Parathyroid adenoma (tissue), 2 donors: Measurements from ENCODE around the gene CHRDL2.

Experiments
- H2AFZ ChIP-seq: fragments of 300-600 bp; sonication (generic); one replicate; pipeline ENCODE4 v1.7.0; 2017; ENCODE audit warnings: antibody characterized with exemption, mild to moderate bottlenecking
- H3K27ac ChIP-seq: fragments of 300-600 bp; sonication (generic); one replicate; pipeline ENCODE4 v1.7.0; 2017
- H3K27me3 ChIP-seq: fragments of 300-600 bp; sonication (generic); one replicate; pipeline ENCODE4 v1.7.0; 2017; ENCODE audit warnings: low read length; ENCODE audit not compliant: control insufficient read depth, insufficient read depth
- H3K36me3 ChIP-seq: fragments of 300-600 bp; sonication (generic); one replicate; pipeline ENCODE4 v1.7.0; 2017; ENCODE audit warnings: low read length; ENCODE audit not compliant: control insufficient read depth, insufficient read depth
- H3K4me1 ChIP-seq: fragments of 300-600 bp; sonication (generic); one replicate; pipeline ENCODE4 v1.7.0; 2017; ENCODE audit warnings: control low read depth
- H3K4me2 ChIP-seq: fragments of 300-600 bp; sonication (generic); one replicate; pipeline ENCODE4 v1.7.0; 2017; ENCODE audit warnings: low read length
- H3K4me3 ChIP-seq: fragments of 300-600 bp; sonication (generic); one replicate; pipeline ENCODE4 v1.7.0; 2017; ENCODE audit warnings: low read depth, low read length
- H3K79me2 ChIP-seq: fragments of 300-600 bp; sonication (generic); one replicate; pipeline ENCODE4 v1.7.0; 2017; ENCODE audit warnings: control low read depth
- H3K9ac ChIP-seq: fragments of 300-600 bp; sonication (generic); one replicate; pipeline ENCODE4 v1.7.0; 2017; ENCODE audit warnings: mild to moderate bottlenecking
- H3K9me3 ChIP-seq: fragments of 300-600 bp; sonication (generic); one replicate; pipeline ENCODE4 v1.7.0; 2017; ENCODE audit warnings: low read length; ENCODE audit not compliant: control insufficient read depth
- CTCF ChIP-seq: fragments of 300-600 bp; sonication (generic); IDR thresholded peaks from one replicate; pipeline ENCODE4 v1.7.0; 2017; ENCODE audit warnings: antibody characterized with exemption, mild to moderate bottlenecking
- donor health status: primary hyperparathyroidism.

The CHRDL2 gene

GRCh38 chr11:74671520-74672196 is 59.6 kb downstream of the CHRDL2 start:
- no peaks in the 10 kb centered on the region for H3K27me3 ChIP-seq
- H3K4me3 ChIP-seq = no peak overlapping the region
- no peak for TF ChIP-seq CTCF
- H3K27ac ChIP-seq = no peak overlapping the region
- H3K9ac ChIP-seq = no peak overlapping the region
- no peak overlapping the region for H3K4me2 ChIP-seq
- H3K9me3 ChIP-seq = no peaks in the 10 kb centered on the region
- no peaks in the 10 kb centered on the region for H3K36me3 ChIP-seq
- H3K4me1 ChIP-seq = no peaks in the 10 kb centered on the region
- no peak overlapping the region for H2AFZ ChIP-seq
- H3K79me2 ChIP-seq = no peaks in the 10 kb centered on the region

- no peaks in the 10 kb centered on the region for H3K27me3 ChIP-seq
- H3K4me1 ChIP-seq = no peaks in the 10 kb centered on the region
- TF ChIP-seq CTCF = no peak
- H3K4me2 ChIP-seq = no peak overlapping the region
- H3K4me3 ChIP-seq = no peak overlapping the region
- no peaks in the 10 kb centered on the region for H3K36me3 ChIP-seq
- H2AFZ ChIP-seq = no peak overlapping the region
- H3K9me3 ChIP-seq = no peaks in the 10 kb centered on the region
- no peak overlapping the region for H3K9ac ChIP-seq
- no peaks in the 10 kb centered on the region for H3K79me2 ChIP-seq
- no peak overlapping the region for H3K27ac ChIP-seq
Observed at GRCh38 chr11:74670171-74670570, 61.1 kb downstream of the CHRDL2 start.

- Histone ChIP-seq H3K4me1 (no peaks in the 10 kb centered on the region), H3K4me2 (no peak overlapping the region), H3K27me3 (no peaks in the 10 kb centered on the region), H3K9me3 (no peaks in the 10 kb centered on the region), H2AFZ (no peak overlapping the region), H3K9ac (no peak overlapping the region), H3K4me3 (no peak overlapping the region), H3K36me3 (no peaks in the 10 kb centered on the region), H3K79me2 (no peaks in the 10 kb centered on the region), H3K27ac (no peak overlapping the region)
- TF ChIP-seq CTCF = no peak
Observed at GRCh38 chr11:74669211-74670160, 61.7 kb downstream of the CHRDL2 start.

DNA sequence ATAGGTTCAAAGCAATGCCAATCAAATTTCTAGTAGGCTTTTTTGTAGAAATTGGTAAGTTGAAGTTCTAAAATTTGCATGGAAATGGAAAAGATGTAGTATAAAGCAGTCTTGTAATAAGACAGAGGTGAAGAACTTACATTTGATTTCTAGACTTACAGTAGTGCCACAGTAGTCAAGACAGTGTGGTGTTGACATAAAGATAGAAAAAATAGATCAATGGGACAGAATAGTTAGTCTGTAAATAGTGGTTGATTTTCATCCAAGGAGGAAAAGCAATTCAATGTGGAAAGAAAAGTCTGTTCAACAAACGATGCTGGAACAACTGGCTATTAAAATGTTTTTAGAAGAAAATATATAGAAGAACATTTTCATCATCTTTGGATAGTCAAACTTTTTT is 67.9 kb downstream of the CHRDL2 start:
- Histone ChIP-seq H3K4me1 (no peaks in the 10 kb centered on the region), H3K9me3 (no peaks in the 10 kb centered on the region), H3K27me3 (no peaks in the 10 kb centered on the region), H3K4me2 (no peak overlapping the region), H3K4me3 (no peak overlapping the region), H3K36me3 (no peaks in the 10 kb centered on the region), H2AFZ (no peak overlapping the region), H3K9ac (no peak overlapping the region), H3K27ac (no peak overlapping the region), H3K79me2 (no peaks in the 10 kb centered on the region)
- no peak for TF ChIP-seq CTCF
